Stimulated activated CD4-positive, alpha-beta T cell treated with anti-CD3 and anti-CD28 coated beads, Interleukin-1b, Interleukin-23, amount 100 ng/mL, for 48 hours (primary cell): Measurements from ENCODE around the gene CCNJL.
"Not testable (repeated sequence)": the region's sequence is repeated elsewhere in the genome, so short reads cannot be mapped to it uniquely, and the experiment has no call there.

Experiments used
- DNase-seq: peaks from one replicate; pipeline ENCODE4 v3.0.0-alpha.2; 2020

The CCNJL gene

DNA sequence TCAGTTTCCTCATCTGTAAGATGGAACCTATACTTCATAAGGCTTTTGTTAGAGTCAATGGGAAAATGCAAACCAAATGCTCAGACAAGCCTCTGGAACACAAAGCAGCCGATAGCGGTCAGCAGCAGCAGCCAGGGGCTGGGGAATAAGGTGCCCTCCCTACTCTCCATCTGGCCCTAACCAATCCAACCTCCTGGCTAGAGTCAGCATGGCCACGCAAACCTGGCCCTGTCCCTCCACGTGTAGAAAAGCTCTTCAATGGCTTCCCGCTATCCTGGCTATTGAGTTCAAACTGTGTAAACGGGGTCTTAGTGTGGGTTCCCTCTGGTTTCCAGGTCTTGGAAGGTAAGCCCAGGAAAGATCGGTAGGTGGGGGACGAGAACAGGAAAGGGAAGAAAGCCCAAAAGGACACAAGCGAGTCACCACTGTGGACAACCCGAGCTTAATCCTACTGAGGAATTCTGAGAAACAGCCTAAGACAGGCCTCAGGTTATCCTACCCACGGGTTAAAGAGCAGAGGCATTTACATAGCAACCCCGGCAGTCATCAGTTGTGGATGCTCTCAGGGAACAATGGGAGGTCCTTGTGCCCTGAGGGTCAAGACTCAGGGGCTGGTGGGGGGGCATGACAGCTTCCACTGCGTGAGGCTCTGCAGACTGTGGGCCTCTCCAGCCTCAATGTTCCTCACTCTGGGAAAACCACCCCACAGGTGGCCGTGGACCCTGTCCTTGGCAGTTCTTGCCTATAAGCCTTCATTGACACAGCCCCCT, 52.2 kb downstream of the CCNJL start:
- DNase-seq = no peak

DNA sequence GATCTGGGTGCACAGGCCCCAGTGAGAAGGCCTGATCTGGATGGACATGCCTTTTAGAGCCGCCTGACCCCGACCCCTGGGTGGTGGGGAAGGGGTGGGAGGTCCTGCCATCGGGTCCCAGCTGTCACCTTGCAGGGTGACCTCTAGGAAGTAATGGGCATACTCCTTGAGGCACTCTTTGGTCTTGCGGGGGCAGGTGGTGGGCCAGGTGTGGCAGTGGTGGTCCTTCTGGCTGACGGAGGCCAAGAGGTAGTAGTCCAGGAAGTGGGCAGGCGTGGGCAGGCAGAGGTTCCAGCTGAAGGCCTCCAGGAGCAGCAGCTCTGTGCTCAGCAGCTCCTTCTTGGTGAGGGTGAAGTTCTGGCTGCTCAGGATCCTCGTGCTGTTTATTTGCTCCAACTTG, 53.0 kb downstream of the CCNJL start:
- no peak for DNase-seq

DNA sequence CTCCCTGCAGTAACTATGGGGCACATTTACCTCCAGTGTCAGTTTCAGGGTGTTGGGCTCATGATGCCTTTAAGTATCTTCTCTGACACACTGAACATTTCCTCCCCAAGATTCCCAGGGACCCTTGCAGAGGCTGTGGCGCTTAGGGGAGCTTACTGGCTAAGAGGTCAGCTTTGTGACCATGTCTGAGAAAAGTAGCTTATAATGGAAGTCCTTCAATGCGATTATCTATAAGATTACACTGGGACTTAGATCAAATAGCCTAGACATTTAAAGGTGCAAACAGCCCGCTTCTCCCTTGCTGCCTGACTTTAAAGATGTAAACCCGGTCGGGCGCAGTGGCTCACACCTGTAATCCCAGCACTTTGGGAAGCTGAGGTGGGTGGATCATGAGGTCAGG, 57.7 kb downstream of the CCNJL start:
- no peak for DNase-seq

DNA sequence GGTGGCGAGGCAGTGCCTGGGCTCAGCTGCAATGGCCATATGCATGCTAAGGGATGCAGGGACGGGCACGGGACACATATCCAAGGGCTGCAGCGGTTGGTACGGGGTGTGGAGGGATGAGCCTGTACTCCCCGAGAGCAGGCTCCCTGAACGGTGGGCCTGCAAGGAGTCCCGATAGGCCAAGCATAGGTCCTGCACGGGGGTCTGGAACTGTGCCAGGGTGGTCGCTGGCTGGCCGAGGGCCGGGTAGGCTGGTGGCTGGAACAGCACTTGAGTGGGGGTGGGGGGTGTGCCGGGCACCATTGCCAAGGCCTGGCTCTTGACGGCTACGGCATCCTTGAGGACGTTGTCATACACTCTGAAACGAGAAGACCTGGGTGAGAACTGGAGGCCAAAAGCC, 58.9 kb downstream of the CCNJL start:
- no peak for DNase-seq

DNA sequence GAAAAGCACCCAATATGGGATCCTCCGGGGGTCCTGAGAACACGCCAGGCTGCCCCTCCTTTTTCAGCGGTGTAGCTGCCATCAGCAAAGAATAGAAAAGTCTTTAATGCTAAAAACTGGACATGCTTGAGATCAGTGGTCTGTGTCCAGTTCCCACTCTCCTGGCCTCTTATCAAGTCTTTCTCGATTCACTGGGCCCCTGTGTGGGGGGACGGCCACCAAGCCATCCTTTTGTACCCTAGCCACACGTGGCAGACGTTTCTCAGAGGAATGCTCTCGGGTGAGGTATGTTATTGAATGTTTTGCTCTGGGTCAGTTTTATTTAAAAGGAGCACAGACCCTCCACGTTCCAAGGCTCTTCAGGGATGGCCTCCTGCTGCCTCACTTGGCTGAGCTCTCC, 59.4 kb downstream of the CCNJL start:
- no peak for DNase-seq

DNA sequence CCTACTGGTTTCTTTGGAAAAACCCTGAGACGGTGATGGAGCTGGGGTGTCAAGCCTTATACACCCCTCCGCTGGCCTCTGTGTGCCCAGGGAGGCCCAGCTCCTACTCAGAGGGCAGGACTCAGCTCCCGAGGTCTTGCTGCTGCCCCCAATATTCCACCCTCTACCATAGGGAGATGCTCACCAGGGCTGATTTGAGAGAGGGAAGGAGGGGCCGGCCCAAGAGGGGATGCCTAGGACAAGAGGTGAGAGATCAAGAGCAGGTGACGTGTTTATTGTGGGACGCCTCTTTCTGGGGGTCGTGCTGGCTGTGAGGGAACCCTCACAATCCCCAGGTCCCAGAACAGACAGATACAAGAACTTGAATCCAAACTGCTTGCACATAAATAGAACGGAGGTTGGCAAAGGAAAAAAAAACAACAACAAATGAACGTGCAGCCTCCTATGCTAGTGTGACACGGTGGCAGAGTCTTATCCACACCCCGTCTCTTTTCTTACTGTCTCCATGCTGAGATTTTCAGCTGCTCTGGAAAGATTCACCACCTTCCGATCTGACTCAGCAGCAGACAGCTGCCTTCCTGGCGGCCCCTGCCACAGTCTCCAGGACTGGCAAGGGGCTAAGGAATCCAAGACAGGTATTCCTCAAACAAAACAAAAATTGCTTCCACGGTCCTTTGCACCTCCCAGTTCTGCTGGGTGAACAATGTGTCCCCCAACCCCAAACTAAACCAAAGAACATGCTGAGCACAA, 60.8 kb downstream of the CCNJL start:
- no peak for DNase-seq

DNA sequence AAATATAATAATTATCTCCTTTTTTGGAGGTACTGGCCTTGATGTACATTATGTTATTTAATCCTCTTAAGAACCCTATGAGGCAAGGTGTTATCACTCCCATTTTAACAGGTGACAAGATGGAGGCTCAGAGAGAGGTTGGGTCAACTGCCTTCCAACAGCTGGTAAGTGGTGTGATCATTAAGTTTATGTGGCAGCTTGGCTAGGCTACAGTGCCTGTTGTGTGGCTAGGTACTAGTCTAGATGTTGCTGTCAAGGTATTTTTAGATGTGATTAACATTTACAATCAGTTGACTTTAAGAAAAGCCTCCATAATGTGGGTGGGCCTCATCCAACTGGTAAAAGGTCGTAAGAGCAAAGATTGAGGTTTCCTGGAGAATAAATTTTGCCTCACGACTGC, 61.5 kb downstream of the CCNJL start:
- no peak for DNase-seq

DNA sequence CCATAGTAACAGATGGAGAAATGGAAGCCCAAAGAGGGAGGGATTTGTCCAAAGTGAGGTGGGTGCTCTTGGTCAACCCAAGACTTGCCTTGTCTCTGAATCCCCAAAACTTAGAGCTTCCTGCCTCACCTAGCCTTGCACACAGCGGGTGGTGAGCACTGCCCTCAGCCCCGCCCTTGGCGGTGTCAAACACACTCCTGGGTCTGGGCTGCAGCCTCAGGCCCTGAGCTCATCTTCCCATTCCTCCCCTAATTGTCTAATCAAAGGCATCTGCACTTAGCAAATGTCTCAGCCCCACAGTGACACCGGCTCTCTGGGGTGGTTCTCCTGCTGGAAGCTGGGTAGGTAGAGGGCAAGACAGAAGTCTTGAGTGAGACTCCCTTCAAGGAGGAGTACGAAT, 62.1 kb downstream of the CCNJL start:
- no peak for DNase-seq

DNA sequence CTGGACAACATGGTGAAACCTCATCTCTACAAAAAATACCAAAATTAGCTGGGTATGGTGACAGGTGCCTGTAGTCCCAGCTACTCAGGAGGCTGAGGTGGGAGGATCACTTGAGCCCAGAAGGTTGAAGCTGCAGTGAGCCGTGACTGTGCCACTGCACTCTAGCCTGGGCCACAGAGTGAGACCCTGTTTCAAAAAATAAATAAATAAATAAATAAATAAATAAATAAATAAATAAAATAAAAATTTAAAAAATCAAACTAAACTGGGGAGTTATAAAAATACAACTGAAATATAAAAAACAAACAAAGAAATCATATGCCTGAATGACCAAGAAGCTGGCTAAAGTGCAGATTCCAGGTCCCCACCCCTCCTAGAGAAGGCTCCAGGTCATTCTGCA, 62.8 kb downstream of the CCNJL start:
- DNase-seq = not testable (repeated sequence)

DNA sequence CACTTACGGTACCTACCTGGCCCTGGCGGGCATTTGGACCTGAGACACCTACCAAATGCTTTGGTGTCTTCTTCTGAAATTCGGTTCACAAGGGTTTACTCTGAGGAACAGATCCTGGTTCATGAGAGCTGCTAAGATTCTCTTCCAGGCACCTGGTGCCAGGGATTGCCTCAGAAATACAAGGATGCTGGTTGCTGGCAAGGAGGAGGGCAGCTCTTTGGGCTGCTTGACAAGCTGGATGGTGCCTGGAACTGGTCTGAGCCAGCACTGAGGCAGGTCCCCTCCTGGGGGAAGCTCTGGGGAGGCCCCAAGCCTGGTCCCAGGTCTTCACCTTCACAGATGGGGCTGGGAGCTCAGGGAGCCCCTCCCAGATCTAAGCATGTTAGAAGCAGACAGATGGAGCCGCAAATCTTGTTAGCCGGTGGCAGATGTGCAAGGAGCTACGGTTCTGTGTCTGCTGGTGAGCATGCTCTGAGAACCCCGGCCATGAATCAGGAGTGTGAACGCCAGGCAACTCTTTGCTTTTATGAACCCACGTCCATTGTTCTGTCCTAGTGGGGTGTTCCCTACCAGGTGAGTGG, 66.8 kb downstream of the CCNJL start:
- DNase-seq = no peak

DNA sequence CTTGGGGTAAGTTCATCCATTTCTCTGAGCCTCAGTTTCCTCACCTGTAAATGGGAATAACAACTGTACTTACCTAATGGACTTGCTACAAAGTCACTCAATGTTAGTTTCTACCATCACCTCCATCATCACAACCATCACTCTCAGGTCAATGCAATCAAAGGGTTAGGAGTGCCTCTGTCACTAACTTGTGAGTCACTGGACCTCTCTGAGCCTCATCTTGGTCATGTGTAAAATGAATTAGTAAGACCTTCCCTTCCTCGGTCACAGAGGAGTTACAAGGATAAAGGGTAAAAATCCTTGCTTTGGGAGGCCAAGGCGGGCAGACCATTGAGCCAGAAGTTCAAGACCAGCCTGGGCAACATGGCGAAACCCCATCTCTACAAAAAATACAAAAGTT, 70.2 kb downstream of the CCNJL start:
- DNase-seq = no peak

DNA sequence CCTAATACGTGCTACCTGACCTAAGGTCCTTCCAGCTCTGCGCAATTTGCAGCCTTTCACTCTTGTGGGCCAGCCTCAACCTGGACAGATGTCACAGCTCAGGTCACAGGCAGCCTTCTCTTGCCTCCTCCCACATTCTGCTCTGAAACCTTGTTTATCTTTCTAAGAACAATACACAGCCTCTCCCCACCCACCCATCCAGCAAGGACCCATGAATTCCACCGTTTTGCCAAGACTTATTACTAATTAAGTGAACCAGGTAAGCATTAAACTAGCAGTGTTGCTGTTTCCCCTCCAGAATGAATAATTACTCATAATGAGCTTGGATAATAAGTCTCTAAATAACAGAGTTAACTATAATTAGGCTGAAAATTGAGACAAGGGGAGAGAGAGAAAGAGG, 72.0 kb downstream of the CCNJL start:
- no peak for DNase-seq

DNA sequence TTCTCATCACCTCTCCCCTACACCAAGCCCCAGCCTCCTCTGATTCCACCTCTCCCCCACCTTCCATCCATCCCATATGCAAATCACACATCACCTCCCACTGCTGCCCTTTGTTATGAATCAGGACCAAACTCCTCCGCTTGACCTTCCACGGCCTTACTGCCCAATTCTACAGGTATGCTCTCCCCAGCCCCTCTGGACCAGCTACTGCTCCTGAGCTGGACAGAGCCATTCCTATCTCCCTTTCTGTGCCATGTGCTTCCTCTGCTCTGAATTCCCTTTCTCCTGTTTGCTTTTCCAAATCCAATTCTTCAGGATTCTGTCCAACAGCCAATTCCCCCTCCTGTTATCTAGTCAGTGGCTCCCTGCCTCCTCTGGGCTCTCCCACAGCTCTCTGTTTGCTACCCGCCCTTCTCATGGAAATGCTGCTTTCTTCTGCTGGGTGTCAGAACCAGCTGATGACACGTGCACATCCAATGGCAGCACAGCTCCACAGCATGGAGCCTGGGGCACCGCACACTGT, 74.7 kb downstream of the CCNJL start:
- no peak for DNase-seq

DNA sequence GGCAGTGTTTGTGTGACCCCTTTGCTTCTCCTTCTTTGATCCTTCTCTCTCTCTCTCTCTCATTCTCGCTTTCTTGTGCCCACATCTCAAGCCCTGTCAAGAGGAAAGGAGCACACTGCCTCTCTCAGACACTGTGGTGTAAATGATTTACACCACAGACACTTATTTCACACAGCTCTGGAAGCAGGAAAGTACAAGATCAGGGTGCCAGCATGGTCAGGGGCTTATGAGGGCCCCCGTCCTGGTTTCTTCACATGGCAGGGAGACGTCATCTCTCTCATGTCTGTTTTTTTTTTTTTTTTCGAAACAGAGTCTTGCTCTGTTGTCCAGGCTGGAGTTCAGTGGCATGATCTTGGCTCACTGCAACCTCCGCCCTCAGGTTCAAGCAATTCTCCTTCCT, 76.6 kb downstream of the CCNJL start:
- no peak for DNase-seq

DNA sequence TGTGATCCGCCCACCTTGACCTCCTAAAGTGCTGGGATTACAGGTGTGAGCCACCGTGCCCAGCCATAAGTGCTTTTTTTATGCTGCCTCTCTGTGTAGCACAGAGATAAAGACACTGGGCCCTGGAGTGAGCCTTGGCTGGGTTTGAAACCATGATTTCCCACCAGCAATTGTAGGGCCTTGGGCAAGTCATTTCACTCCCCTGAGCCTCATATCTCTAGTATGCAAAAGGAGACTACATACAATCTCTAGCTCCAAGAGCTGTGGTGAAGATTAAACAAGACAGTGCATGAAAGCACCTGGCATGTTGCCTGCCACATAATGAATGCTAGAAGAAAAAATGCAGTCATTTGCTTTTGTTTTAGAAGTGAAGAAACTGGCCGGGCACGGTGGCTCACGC, 79.1 kb downstream of the CCNJL start:
- DNase-seq = no peak

DNA sequence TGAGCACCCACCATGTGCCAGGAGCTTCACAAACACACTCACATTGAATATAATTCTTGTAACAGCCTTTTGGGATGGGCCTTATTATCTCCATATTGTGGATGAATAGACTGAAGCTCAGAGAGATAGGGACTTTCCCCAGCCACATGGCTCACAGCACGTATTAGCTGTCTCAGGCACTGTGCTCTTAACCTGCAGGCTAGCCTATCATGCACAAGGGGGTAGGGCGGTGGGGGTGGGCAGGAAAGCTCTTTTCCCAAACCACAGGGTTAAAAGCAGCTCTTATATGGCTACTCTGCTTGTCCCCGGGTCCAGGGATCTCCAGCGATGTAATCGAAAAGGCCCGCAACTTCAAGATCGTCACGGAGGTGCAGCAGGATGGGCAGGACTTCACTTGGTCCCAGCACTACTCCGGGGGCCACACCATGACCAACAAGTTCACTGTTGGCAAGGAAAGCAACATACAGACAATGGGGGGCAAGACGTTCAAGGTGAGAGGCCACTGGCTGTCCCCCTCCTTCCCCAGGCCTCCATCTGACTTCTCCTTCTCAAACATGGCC, 80.5 kb downstream of the CCNJL start:
- no peak for DNase-seq

DNA sequence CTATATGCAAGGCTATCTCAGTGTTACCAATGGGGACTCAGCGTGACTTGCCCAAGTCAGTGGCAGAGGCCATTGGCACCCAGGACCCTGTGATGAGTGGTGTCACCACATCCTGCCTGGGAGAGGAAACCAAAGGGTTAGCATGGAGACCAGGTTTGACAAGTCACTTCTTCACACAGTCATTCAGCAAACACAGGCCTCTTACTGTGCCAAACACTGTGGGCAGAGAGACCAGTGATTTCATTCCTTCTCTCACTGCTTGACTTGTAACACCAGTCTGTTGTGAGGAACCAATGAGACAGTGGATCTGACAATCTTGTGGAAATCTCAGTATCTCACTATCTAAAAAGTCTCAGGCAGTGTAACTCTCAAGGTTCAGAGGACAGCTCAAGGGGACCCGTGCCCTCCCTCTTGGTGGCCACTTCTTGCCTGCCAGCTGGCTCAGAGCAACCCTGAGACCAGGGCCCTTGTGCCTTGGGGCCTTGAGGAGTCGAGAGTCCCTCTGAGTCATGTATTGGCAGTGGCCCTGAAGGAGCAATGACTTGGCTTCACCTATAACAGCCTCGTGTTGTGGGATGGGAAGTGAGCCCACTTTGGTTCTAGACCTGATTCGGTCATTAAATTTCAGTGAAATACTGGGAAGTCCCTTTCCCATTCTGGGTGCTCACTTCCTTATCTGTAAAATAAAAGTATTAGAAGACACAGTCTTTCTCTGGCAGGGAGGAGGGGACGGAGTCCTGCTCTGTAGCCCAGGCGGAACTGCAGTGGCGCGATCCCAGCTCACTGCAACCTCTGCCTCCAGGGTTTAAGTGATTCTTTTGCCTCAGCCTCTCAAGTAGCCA, 81.5 kb downstream of the CCNJL start:
- DNase-seq = peak; percentile 10

DNA sequence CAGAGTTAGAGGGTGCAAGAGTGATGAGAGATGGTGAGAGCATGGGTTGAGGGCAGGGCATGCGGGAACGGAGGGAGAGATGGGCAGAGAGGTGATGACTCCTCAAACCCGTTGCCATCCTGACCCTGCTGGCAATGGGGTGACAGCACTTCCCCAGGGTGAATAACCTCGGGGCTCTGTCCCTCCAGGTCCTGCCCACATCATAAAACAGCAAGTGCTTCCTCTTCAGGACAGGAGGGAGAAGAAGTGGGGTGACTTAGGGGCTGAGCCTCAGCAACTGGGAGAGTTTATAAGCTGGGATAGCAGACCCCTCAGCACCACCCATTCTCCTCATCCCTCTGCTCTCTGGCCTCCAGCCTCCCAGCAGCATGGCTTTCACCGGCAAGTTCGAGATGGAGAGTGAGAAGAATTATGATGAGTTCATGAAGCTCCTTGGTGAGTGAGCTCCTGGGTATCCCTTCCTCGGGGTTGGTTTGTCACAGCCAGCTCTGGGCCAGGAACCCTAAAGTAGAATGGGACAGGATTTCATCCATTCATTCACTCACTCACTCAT, 83.1 kb downstream of the CCNJL start, which contains the start of gene FABP6:
FABP6 (plus strand) TSS at position 317 of the 553 bp plus-strand sequence; CDS start at position 369, 52 bp downstream.
- DNase-seq = no peak

DNA sequence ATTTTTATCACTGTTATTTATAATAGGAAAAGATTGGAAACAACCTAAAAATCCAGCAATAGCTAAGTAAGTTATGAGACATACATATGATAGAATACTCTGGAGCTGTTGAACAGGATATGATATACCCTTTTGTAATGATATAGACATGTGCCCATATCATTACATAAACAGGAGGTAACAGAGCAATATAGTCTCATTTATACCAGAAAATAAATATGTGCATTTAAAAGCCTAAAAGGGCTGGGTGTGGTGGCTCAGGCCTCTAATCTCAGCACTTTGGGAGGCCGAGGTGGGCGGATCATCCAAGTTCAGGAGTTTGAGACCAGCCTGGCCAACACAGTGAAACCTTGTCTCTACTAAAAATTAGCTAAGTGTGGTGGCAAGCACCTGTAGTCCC, 85.4 kb downstream of the CCNJL start:
- no peak for DNase-seq

DNA sequence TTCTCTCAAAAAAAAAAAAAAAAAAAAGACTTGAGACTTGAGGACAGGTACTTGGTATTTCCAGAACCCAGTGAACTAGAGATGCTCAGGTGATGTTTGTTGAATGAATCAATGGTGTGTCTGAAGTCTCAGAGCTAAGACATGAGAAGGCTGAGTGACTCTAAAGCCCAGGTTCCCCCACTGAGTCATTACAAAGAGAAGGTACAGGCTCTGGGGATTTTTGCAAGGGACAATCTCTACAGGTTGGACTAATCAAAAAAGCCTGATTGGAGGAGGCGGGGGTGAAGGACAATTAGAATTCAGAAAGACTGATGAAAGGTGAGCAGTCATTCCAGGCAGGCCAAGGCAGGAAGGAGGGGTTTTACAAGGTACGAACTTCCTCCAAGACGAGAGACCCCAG, 91.3 kb downstream of the CCNJL start:
- no peak for DNase-seq

DNA sequence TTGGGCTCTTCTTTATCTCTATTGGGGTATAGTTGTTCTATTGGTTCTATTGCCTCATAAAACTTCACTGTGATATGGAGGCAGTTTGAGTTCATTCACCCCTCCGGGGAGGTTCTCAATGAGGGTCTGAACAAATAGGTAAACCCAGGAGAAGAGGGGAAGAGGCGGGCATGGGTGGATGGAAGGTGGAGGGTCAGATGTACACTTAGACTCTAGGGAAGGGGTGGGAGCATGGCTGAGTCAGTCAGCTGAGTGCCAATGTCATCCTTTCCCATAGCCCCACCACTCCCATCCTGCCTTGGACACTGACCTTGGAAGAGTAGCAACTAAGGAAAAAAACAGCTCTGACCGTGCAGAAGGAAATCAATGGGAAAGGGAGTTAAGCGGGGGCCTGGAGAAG, 93.0 kb downstream of the CCNJL start:
- DNase-seq = no peak

DNA sequence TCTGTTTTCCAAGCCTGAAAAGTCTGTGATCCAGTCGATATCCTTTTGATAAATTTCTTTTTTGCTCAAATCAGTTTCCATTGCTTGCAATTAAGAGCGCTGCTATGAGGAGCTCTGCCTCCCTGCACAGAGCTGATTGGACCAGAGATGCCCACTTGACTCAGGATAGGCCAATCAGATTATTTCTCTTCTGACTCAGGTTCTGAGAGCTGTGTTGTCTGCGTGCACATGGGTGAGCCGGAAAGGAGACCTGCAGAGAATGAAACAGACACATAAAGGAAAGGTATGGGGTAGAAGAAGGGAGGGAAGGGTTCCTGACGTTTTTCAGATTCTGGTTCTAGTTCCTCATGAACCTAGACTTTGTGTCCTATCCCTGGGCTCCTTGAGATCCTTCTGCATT, 98.8 kb downstream of the CCNJL start:
- DNase-seq = no peak
